Neural cell (in vitro differentiated cells): ENCODE data around the gene LRP1. TPM values are rescaled to one million over a fixed set of nuclear protein-coding genes. Genes with fewer than 3 reads are reported as not detected.

Source experiments
- H2AFZ ChIP-seq: fragments of 200-600, 300-800 bp; sonication (generic), shearing (Covaris generic); 2 replicates; pipeline ENCODE4 v1.6.0; 2014; ENCODE audit warnings: low read depth, mild to moderate bottlenecking, antibody characterized with exemption, low read length, moderate library complexity
- H3F3A ChIP-seq: fragments of 200-600 bp; shearing (Covaris generic); 2 replicates; pipeline ENCODE4 v1.6.1; 2016; ENCODE audit warnings: mild to moderate bottlenecking, moderate library complexity, mixed read lengths, antibody characterized with exemption, low read length; ENCODE audit not compliant: insufficient read depth, poor library complexity, severe bottlenecking
- H3K27ac ChIP-seq: fragments of 200-600, 300-800 bp; sonication (generic), shearing (Covaris generic); 2 replicates; pipeline ENCODE4 v1.5.1; 2014; ENCODE audit warnings: mild to moderate bottlenecking, low read length, moderate library complexity
- H3K27me3 ChIP-seq: fragments of 300-800, 200-600 bp; sonication (generic), shearing (Covaris generic); 2 replicates; pipeline ENCODE4 v1.6.0; 2014; ENCODE audit warnings: mild to moderate bottlenecking, low read depth, low read length, moderate library complexity; ENCODE audit not compliant: insufficient read depth
- H3K36me3 ChIP-seq: fragments of 300-800, 200-600 bp; sonication (generic), shearing (Covaris generic); 2 replicates; pipeline ENCODE4 v1.5.1; 2014; ENCODE audit warnings: mild to moderate bottlenecking, antibody characterized with exemption, low read length, moderate library complexity; ENCODE audit not compliant: insufficient read depth
- H3K4me2 ChIP-seq: fragments of 300-800, 200-600 bp; sonication (generic), shearing (Covaris generic); 2 replicates; pipeline ENCODE4 v1.6.0; 2014; ENCODE audit warnings: mild to moderate bottlenecking, low read length
- H3K4me3 ChIP-seq: fragments of 300-800, 200-600 bp; sonication (generic), shearing (Covaris generic); 2 replicates; pipeline ENCODE4 v1.5.1; 2014; ENCODE audit warnings: mild to moderate bottlenecking, low read length, moderate library complexity
- H3K79me2 ChIP-seq: fragments of 200-600 bp; shearing (Covaris generic); replicated peaks from 2 replicates; pipeline ENCODE4 v1.6.0; 2014; ENCODE audit warnings: mild to moderate bottlenecking, low read length, moderate library complexity; ENCODE audit not compliant: insufficient read depth
- H3K9ac ChIP-seq: fragments of 300-800, 200-600 bp; sonication (generic), shearing (Covaris generic); 2 replicates; pipeline ENCODE4 v1.6.1; 2016; ENCODE audit warnings: mild to moderate bottlenecking, low read length, mixed read lengths
- H3K9me2 ChIP-seq: fragments of 200-600 bp; shearing (Covaris generic); 2 replicates; pipeline ENCODE4 v1.6.1; 2016; ENCODE audit warnings: mild to moderate bottlenecking, low read length, mixed read lengths; ENCODE audit not compliant: insufficient read depth
- H3K9me3 ChIP-seq: fragments of 200-600, 300-800 bp; sonication (generic), shearing (Covaris generic); 2 replicates; pipeline ENCODE4 v1.6.1; 2016; ENCODE audit warnings: mild to moderate bottlenecking, mixed run types, low read length, moderate library complexity, mixed read lengths
- H4K20me1 ChIP-seq: fragments of 200-600 bp; shearing (Covaris generic); 2 replicates; pipeline ENCODE4 v1.6.1; 2016; ENCODE audit warnings: mild to moderate bottlenecking, mixed run types; ENCODE audit not compliant: insufficient read depth
- EP300 ChIP-seq: fragments of 450-650 bp; conservative IDR thresholded peaks from 2 replicates; pipeline ENCODE4 v1.6.1; 2014; ENCODE audit warnings: antibody characterized with exemption, mild to moderate bottlenecking, moderate library complexity; ENCODE audit not compliant: poor library complexity, severe bottlenecking
- EZH2 ChIP-seq: fragments of 200-600, 300-800 bp; shearing (Covaris generic), sonication (generic); IDR thresholded peaks from 2 replicates; pipeline ENCODE4 v1.6.1; 2014; ENCODE audit warnings: antibody characterized with exemption, low read length, borderline replicate concordance, mild to moderate bottlenecking; ENCODE audit not compliant: insufficient read depth, poor library complexity, severe bottlenecking
- MXI1 ChIP-seq: fragments of 450-650 bp; conservative IDR thresholded peaks from 2 replicates; pipeline ENCODE4 v1.6.1; 2014; ENCODE audit warnings: antibody characterized with exemption, mild to moderate bottlenecking; ENCODE audit not compliant: poor library complexity, severe bottlenecking
- POLR2AphosphoS5 ChIP-seq: IDR thresholded peaks from 2 replicates; pipeline ENCODE4 v1.6.1; 2012
- RAD21 ChIP-seq: fragments of 450-650 bp; conservative IDR thresholded peaks from 2 replicates; pipeline ENCODE4 v1.6.1; 2014; ENCODE audit warnings: antibody characterized with exemption, mild to moderate bottlenecking, moderate library complexity
- SMC3 ChIP-seq: fragments of 450-650 bp; conservative IDR thresholded peaks from 2 replicates; pipeline ENCODE4 v1.6.1; 2014; ENCODE audit warnings: antibody characterized with exemption, mild to moderate bottlenecking, moderate library complexity; ENCODE audit not compliant: poor library complexity
- TAF1 ChIP-seq: IDR thresholded peaks from 2 replicates; pipeline ENCODE4 v1.6.1; 2012; ENCODE audit warnings: low read depth
- polyA plus RNA-seq: library from polyadenylated mRNA; depleted of rRNA; stranded (reverse); fragments of >200 nt; gene quantifications from 2 replicates; pipeline ENCODE4 v1.2.3, GENCODE V29; 2014
- TF ChIP-seq, protein P1 (sequence below): fragments of 450-650 bp; IDR thresholded peaks from 2 replicates; pipeline ENCODE4 v1.5.1; 2014; ENCODE audit warnings: antibody characterized with exemption, mild to moderate bottlenecking, moderate library complexity; ENCODE audit not compliant: poor library complexity, severe bottlenecking
- TF ChIP-seq, protein P2 (sequence below): IDR thresholded peaks from 2 replicates; pipeline ENCODE4 v1.6.1; 2012; ENCODE audit warnings: borderline replicate concordance

The LRP1 gene
- polyA plus RNA-seq, 1 donor from 2014 or later = 18.2 TPM

- Histone ChIP-seq H3K4me2 (no peak overlapping the region), H4K20me1 (no peaks in the 10 kb centered on the region), H3K79me2 (no peaks in the 10 kb centered on the region), H3K27ac (no peak overlapping the region), H2AFZ (no peak overlapping the region), H3K4me3 (no peak overlapping the region), H3K36me3 (no peaks in the 10 kb centered on the region), H3F3A (no peaks in the 10 kb centered on the region), H3K9ac (no peak overlapping the region), H3K9me3 (no peaks in the 10 kb centered on the region), H3K27me3 (no peaks in the 10 kb centered on the region), H3K9me2 (no peaks in the 10 kb centered on the region)
- TF ChIP-seq SMC3 (no peak), POLR2AphosphoS5 (no peak), EP300 (no peak), RAD21 (no peak), EZH2 (no peak), TAF1 (no peak), MXI1 (no peak)
- TF ChIP-seq, protein P1, sequence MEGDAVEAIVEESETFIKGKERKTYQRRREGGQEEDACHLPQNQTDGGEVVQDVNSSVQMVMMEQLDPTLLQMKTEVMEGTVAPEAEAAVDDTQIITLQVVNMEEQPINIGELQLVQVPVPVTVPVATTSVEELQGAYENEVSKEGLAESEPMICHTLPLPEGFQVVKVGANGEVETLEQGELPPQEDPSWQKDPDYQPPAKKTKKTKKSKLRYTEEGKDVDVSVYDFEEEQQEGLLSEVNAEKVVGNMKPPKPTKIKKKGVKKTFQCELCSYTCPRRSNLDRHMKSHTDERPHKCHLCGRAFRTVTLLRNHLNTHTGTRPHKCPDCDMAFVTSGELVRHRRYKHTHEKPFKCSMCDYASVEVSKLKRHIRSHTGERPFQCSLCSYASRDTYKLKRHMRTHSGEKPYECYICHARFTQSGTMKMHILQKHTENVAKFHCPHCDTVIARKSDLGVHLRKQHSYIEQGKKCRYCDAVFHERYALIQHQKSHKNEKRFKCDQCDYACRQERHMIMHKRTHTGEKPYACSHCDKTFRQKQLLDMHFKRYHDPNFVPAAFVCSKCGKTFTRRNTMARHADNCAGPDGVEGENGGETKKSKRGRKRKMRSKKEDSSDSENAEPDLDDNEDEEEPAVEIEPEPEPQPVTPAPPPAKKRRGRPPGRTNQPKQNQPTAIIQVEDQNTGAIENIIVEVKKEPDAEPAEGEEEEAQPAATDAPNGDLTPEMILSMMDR = no peak
- TF ChIP-seq, protein P2, sequence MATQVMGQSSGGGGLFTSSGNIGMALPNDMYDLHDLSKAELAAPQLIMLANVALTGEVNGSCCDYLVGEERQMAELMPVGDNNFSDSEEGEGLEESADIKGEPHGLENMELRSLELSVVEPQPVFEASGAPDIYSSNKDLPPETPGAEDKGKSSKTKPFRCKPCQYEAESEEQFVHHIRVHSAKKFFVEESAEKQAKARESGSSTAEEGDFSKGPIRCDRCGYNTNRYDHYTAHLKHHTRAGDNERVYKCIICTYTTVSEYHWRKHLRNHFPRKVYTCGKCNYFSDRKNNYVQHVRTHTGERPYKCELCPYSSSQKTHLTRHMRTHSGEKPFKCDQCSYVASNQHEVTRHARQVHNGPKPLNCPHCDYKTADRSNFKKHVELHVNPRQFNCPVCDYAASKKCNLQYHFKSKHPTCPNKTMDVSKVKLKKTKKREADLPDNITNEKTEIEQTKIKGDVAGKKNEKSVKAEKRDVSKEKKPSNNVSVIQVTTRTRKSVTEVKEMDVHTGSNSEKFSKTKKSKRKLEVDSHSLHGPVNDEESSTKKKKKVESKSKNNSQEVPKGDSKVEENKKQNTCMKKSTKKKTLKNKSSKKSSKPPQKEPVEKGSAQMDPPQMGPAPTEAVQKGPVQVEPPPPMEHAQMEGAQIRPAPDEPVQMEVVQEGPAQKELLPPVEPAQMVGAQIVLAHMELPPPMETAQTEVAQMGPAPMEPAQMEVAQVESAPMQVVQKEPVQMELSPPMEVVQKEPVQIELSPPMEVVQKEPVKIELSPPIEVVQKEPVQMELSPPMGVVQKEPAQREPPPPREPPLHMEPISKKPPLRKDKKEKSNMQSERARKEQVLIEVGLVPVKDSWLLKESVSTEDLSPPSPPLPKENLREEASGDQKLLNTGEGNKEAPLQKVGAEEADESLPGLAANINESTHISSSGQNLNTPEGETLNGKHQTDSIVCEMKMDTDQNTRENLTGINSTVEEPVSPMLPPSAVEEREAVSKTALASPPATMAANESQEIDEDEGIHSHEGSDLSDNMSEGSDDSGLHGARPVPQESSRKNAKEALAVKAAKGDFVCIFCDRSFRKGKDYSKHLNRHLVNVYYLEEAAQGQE = no peak
Measured at GRCh38 chr12:57205186-57205585, 76.9 kb downstream of the LRP1 start.

GRCh38 chr12:57205931-57206330 is 77.6 kb downstream of the LRP1 start:
- Histone ChIP-seq H3K79me2 (no peaks in the 10 kb centered on the region), H4K20me1 (no peaks in the 10 kb centered on the region), H3K36me3 (no peaks in the 10 kb centered on the region), H3K9me3 (no peaks in the 10 kb centered on the region), H3K9me2 (no peaks in the 10 kb centered on the region), H3K9ac (no peak overlapping the region), H3K4me3 (no peak overlapping the region), H3K27me3 (no peaks in the 10 kb centered on the region), H3K4me2 (no peak overlapping the region), H3F3A (no peaks in the 10 kb centered on the region), H2AFZ (no peak overlapping the region), H3K27ac (no peak overlapping the region)
- TF ChIP-seq, protein P2 = no peak
